HG03175 (cell line): ENCODE results near the gene WIPF3.

ENCODE experiments used
- ATAC-seq: cut with Tn5 transposase; IDR thresholded peaks from one replicate; pipeline ENCODE4 v1.9.1; 2021; ENCODE audit warnings: mild to moderate bottlenecking, moderate library complexity; ENCODE audit not compliant: unreplicated experiment

Gene WIPF3

DNA sequence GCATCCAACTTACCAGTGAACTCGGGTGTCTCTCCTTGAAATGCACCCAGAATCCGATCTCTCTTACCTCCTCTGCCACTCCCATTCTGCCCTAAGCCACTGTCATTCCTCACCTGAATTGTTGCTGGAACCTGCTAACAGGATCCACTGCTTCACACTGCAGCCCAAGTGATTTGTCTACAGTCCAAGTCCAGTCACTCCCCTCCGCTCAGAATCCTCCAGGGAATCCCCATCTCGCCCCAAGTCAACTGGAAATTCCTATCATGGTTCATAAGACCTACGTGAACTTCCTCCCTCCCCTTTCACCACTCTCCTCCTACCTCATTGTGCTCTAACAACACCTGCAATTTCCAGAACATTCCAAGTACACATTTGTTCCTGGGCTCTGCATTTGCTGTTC lies 92.0 kb downstream of the WIPF3 start:
- no peak for ATAC-seq

- no peak for ATAC-seq
These were observed 94.4 kb downstream of the WIPF3 start for GRCh38 chr7:29900745-29901144.

DNA sequence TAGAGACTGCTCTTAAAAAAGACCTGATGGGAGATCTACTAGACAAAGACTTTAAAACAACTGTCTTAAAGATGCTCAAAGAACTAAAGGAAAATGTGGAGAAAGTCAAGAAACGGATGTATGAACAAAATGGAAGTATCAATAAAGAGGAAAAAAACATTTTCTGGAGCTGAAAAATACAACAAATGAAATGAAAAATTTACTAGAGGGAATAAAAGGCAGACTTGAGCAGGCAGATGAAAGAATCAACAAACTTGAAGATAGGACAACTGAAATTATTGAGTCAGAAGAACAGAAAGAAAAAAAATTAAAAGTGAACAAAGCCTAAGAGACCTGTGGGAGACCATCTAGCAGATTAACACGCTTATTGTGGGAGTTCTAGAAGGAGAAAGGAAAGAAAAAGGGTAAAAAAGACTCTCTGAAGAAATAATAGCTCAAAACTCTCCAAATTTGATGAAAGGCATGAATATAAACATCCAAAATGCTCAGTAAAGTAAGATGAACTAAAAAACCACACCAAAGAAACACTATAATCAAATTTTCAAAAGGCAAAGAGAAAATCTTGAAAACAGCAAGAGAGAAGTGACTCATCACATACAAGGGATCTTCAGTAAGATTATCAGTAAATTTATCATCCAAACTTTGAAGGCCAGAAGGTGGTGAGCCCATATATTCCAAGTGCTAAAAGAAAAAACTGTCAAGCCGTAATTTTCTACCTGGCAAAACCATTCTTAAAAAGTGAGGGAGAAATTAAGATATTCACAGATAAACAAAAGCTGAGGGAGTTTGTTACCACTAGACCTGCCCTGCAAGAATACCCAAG lies 100.1 kb downstream of the WIPF3 start:
- ATAC-seq: no peak

- no peak for ATAC-seq
These were observed 107.9 kb downstream of the WIPF3 start for GRCh38 chr7:29914180-29914579.

DNA sequence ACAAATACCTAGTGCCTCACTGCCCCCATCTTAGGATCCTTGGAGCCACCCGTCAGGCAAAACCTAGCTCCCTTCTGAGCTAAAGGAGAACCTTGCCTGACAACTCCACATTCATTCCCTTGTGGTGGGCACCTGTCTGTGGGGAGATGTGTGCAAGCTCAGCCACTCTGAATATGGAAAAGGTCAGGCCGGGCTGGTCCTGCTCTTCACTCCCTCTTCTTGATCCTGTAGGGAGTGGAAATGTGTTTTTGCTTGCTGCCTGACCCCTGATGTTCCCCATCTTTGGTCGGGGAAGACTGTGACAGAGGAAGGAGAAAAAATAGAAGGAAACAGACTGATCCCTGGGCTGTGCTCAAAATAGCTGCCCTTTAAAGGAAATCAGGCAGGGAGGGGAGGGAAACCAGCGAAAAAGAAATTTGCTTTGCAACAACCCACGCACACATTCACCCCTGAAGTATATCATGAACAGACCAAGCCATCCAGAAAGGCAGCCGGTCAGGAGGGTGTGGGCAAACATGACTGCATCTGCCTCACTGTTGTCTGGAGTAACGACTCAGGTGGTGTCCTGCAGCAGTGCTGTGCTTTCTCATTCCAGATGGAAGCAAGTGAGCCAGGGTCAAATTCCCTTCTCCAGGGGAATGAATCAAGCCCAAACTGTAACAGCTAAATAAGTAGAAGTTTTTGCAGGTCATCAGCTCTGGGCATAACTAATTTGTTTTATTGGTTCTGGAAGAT lies 109.3 kb downstream of the WIPF3 start:
- no peak for ATAC-seq

GRCh38 chr7:29917641-29918040 lies 111.3 kb downstream of the WIPF3 start:
- no peak for ATAC-seq

GRCh38 chr7:29918850-29919249 lies 112.5 kb downstream of the WIPF3 start:
- no peak for ATAC-seq

- no peak for ATAC-seq
These were observed 113.5 kb downstream of the WIPF3 start for GRCh38 chr7:29919790-29920189.

GRCh38 chr7:29920491-29920890 lies 114.2 kb downstream of the WIPF3 start:
- ATAC-seq: no peak

DNA sequence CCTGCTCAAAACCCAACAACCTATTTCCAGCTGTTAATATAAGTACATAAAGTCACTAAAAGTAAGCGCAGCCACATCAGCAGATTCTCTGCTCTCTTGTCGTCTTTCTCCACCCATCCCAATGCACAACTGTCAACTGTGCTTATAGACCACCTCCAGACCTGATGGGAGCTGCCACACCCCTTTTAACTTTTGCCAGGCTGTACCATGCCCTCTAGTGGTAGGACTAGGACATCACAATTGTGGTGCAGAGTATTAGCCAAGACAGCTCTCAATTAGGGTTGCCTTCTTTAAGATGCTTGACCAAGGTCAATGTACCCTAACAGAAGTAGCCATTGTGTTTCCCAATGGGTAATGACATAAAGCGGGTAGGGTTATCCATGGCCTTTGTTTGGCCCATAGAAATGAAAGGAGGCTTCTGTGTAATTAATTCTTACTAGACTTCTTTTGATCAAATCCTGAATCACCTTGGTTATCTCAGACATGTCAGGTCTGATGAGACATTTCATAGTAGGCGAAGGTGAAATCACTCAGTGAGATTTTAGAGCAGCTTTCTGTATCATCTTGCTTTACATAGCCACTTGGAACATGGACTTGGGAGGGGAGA lies 115.2 kb downstream of the WIPF3 start:
- peak; percentile 90 for ATAC-seq

DNA sequence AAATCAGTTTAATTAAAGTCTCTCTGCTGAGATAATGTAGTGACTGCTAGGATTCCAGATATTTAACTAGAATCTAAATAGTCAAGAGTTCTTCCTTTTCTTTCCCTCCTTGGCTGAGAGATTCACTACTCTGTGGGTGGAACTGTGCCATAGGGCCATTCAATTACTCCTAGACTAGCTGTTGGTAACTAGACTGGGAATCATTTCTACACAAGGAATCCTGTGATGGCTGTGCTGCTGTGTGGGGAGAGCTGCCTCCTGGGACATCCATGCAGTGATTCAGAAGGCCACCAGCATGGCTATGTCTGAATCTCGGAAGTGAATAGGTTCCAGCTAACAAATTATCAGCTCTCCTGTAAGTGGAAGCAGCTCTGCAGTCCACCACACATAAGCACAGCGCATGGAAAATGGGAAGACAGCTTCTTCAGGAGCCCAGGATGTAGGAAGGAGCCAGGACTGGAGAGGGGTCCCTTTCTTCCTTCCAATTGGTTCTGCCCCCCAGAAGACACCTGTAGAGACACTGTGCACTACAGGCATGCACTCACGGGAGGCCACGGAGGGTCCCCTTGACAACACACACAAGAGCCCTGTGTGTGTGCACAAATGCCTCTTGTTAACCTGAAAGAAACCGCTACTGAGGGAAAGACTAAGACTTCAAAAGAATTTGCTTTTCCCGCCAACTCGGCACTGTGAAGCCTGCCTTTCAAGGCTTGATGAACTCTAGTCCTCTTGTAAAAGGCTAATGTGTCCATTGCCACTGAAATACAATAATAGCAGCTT lies 116.8 kb downstream of the WIPF3 start:
- ATAC-seq: no peak

GRCh38 chr7:29924006-29924405 lies 117.7 kb downstream of the WIPF3 start:
- ATAC-seq: no peak

DNA sequence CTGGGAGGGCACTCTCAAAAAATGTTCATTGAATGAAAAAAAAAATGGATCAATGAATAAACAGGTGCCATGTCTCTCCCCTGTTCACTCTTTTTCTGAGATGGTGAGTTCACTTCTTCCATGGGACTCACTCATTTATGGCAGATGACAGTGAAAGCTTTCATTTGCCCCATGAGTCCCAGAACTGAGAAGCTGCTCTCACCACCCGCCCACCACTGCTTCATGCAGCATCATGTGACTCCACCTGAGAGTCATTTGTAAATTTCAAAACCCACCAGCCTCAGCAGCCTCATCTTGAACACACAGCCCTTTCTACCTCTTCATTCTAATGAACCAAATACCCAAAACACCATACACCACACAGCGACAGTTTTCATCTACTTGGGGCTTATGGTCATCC lies 118.4 kb downstream of the WIPF3 start:
- ATAC-seq: no peak

DNA sequence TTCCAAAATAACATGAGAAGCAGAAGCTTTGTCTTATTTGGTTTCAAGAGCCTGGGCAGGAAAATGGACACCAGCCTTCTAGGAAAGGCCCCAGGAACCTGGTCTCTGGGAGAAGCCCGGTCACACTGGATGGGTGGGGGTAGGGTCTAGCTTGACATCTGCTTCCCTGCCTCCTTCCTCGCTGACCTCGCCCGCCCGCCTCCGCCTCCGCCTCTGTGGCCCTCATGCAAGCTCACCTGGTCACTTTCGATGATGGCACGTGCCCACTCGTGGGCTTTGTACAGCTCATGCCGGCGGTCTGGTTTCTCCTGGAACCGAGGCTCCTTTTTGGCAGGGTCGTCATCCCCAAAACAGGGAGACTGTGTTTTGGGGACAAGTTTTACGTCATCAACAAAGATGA lies 119.9 kb downstream of the WIPF3 start:
- ATAC-seq: no peak

- no peak for ATAC-seq
These were observed 120.4 kb downstream of the WIPF3 start for GRCh38 chr7:29926741-29927140.

DNA sequence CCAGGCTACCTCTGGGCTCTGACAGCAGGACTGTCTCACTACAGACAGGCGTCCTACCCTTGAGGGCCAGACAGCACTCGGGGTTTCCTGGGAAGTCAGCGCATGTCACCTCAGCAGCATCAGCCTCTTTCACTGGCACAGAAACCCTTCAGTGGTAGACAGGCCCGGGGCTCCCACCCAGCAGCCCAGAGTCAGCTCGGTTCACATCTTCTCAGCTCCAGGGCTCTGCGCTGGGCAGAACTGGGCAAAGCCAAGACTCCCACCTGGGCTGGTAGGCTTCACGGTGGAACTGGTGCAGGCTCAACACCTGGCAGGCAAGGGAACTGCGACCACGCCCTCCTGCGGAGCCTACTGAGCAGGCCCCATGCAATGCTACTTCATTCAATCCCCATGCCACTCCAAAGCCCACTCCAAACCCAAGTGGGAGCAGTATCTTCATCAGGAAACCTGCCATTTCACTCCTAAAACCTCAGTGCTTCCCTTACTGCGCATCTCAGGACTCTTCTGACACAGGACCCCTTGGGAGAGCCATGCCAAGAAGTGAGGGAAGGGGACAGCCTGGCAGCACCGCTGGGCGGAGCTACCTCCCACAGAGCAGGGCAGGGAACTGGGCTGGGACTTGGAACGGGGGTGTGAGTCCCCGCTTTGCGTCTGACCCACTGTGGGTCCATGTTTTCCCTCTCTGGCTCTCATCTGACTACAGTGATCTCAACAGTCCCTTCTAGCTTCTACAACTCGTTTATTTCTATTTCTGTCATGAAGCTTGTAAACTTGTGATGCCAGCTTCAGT lies 122.9 kb downstream of the WIPF3 start:
- no peak for ATAC-seq

DNA sequence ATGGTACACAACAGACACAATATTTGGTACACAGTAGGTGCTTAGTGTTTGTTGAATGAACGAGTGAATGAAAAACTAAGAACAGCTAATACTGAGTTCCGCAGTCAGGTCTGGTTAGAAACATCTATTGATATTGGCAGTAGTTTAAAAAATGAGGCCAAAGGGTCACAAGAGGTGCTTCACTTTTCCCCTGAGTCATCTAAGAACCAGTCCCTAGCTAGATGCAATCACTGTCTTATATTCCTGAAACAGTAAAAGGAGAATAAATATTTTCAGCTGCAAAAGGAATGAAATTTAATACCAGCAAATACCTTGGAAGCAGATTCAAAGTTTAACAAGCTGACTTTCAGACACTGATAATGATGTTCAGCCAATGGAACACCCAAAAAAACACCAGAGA lies 128.8 kb downstream of the WIPF3 start:
- no peak for ATAC-seq

DNA sequence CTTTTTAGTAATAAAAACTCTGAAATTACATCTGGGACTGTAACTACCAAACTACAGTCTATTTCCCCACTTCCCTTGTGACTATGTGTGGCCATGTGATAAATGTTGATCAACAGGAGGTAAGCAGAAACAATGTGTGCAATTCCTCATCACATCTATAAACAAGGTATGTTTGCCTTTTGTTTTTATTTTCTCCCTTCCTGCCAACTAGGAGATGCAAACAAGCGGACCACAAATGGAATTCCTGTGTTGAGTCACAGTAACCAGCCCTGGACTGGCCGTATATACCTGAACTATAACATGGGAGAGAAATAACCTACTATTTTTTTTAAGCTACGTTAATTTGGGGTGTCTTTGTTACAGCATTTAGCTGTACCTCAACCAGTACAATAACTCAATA lies 130.8 kb downstream of the WIPF3 start:
- no peak for ATAC-seq

DNA sequence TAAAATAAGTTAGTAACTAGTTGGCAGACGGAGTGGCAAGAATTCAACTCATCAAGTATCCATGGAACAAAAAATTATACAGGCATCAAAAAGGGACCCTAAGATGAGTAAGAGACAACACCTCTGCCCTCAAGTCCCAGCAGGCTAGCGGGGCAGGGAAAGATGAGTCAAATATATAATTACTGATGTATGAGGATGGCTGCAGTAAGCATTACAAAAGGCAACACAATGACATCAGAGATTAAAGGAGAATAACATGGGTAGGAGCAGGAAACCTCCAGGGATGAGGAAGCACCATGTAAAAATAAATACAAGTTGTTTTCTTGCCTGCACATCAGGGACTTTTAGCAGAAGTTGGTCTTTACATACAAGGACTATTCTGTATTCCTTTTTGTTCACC lies 133.9 kb downstream of the WIPF3 start:
- ATAC-seq: no peak

- ATAC-seq: no peak
These were observed 139.0 kb downstream of the WIPF3 start for GRCh38 chr7:29945259-29945809.
